WTC11 (cell line): ENCODE results near the gene ASCL2. TPM values are rescaled to one million over a fixed set of nuclear protein-coding genes. Genes with fewer than 3 reads are reported as not detected.

Experiments used
- ATAC-seq: fragments of 200-7000 bp; cut with Tn5 transposase; 2 replicates; pipeline ENCODE4 v1.10.0; 2021; ENCODE audit warnings: mild to moderate bottlenecking, moderate library complexity
- CTCF ChIA-PET: fragments of 300-600 bp; sonication (Branson Sonifier 250); formaldehyde crosslinking; loops from one replicate; lab custom pipeline; 2021; ENCODE audit warnings: antibody characterized with exemption; lab: Charles Lee
- POLR2A ChIA-PET: fragments of 350-600 bp; sonication (Branson Sonifier 250); formaldehyde crosslinking; loops from one replicate; lab custom pipeline; 2021; ENCODE audit warnings: antibody characterized with exemption; lab: Charles Lee
- DNase-seq: peaks from one replicate; pipeline ENCODE4 v3.0.0; 2021; ENCODE audit warnings: low spot score
- H3K27ac Mint-ChIP-seq: 2 replicates; pipeline ENCODE4 v1.8.0; 2021; ENCODE audit warnings: mixed read lengths
- H3K27me3 Mint-ChIP-seq: 2 replicates; pipeline ENCODE4 v1.8.0; 2021; ENCODE audit warnings: low read depth, mild to moderate bottlenecking, moderate library complexity, mixed read lengths
- H3K36me3 Mint-ChIP-seq: 2 replicates; pipeline ENCODE4 v1.8.0; 2021; ENCODE audit warnings: mixed read lengths
- H3K4me1 Mint-ChIP-seq: 2 replicates; pipeline ENCODE4 v1.8.0; 2022; ENCODE audit warnings: mixed read lengths
- H3K4me3 Mint-ChIP-seq: 2 replicates; pipeline ENCODE4 v1.8.0; 2021; ENCODE audit warnings: mild to moderate bottlenecking, moderate library complexity, mixed read lengths
- H3K9me3 Mint-ChIP-seq: 2 replicates; pipeline ENCODE4 v1.8.0; 2021; ENCODE audit warnings: mixed read lengths
- CBFB ChIP-seq: sonication (generic); formaldehyde crosslinking; IDR thresholded peaks from 2 replicates; pipeline ENCODE4 v1.8.1; 2022; ENCODE audit warnings: mild to moderate bottlenecking, low read depth, missing genetic modification reagents
- CTCF ChIP-seq: fragments of 200-600 bp; IDR thresholded peaks from 2 replicates; pipeline ENCODE4 v1.8.0; 2022; ENCODE audit warnings: antibody characterized with exemption
- E2F1 ChIP-seq: sonication (generic); formaldehyde crosslinking; IDR thresholded peaks from 2 replicates; pipeline ENCODE4 v1.8.0; 2022; ENCODE audit warnings: mild to moderate bottlenecking, missing genetic modification reagents
- ELF4 ChIP-seq: sonication (generic); formaldehyde crosslinking; IDR thresholded peaks from 2 replicates; pipeline ENCODE4 v1.8.1; 2022; ENCODE audit warnings: low read depth, mild to moderate bottlenecking, moderate library complexity, missing genetic modification reagents
- EMX1 ChIP-seq: fragments of 250-450 bp; sonication (Bioruptor Pico); IDR thresholded peaks from 2 replicates; pipeline ENCODE4 v1.8.0; 2021; ENCODE audit warnings: mild to moderate bottlenecking
- ERG ChIP-seq: fragments of 250-450 bp; sonication (Bioruptor Pico); IDR thresholded peaks from 2 replicates; pipeline ENCODE4 v1.8.0; 2021; ENCODE audit warnings: mild to moderate bottlenecking
- ESRRA ChIP-seq: sonication (generic); formaldehyde crosslinking; IDR thresholded peaks from 2 replicates; pipeline ENCODE4 v1.8.1; 2022; ENCODE audit warnings: mild to moderate bottlenecking, missing genetic modification reagents, borderline replicate concordance
- HMGA2 ChIP-seq: fragments of 250-450 bp; sonication (Bioruptor Pico); IDR thresholded peaks from 2 replicates; pipeline ENCODE4 v1.4.0; 2021; ENCODE audit warnings: mild to moderate bottlenecking, moderate library complexity
- MLX ChIP-seq: sonication (generic); formaldehyde crosslinking; IDR thresholded peaks from 2 replicates; pipeline ENCODE4 v1.8.1; 2023; ENCODE audit warnings: mild to moderate bottlenecking, missing genetic modification reagents, moderate library complexity
- MXD4 ChIP-seq: fragments of 250-450 bp; sonication (Bioruptor Pico); IDR thresholded peaks from 2 replicates; pipeline ENCODE4 v1.8.0; 2021; ENCODE audit warnings: mild to moderate bottlenecking, moderate library complexity, borderline replicate concordance
- NR1H2 ChIP-seq: sonication (generic); formaldehyde crosslinking; IDR thresholded peaks from 2 replicates; pipeline ENCODE4 v1.9.0; 2021; ENCODE audit warnings: mild to moderate bottlenecking, moderate library complexity, missing genetic modification reagents
- NR2C2 ChIP-seq: sonication (generic); formaldehyde crosslinking; IDR thresholded peaks from 2 replicates; pipeline ENCODE4 v1.8.0; 2022; ENCODE audit warnings: mild to moderate bottlenecking, missing genetic modification reagents
- PRRX2 ChIP-seq: fragments of 250-450 bp; sonication (Bioruptor Pico); IDR thresholded peaks from 2 replicates; pipeline ENCODE4 v1.8.0; 2021; ENCODE audit warnings: mild to moderate bottlenecking
- RORB ChIP-seq: fragments of 250-450 bp; sonication (Bioruptor Pico); IDR thresholded peaks from 2 replicates; pipeline ENCODE4 v1.9.0; 2021; ENCODE audit warnings: mild to moderate bottlenecking
- SP1 ChIP-seq: sonication (generic); formaldehyde crosslinking; conservative IDR thresholded peaks from 2 replicates; pipeline ENCODE4 v1.8.1; 2022; ENCODE audit warnings: missing genetic modification reagents
- TCF7 ChIP-seq: sonication (generic); formaldehyde crosslinking; IDR thresholded peaks from 2 replicates; pipeline ENCODE4 v1.8.0; 2022; ENCODE audit warnings: mild to moderate bottlenecking, low read depth, missing genetic modification reagents, moderate library complexity
- TEAD4 ChIP-seq: sonication (generic); formaldehyde crosslinking; IDR thresholded peaks from 2 replicates; pipeline ENCODE4 v1.8.0; 2022; ENCODE audit warnings: mild to moderate bottlenecking, missing genetic modification reagents
- ZNF219 ChIP-seq: sonication (generic); formaldehyde crosslinking; IDR thresholded peaks from 2 replicates; pipeline ENCODE4 v1.8.0; 2023; ENCODE audit warnings: missing genetic modification reagents, mild to moderate bottlenecking, borderline replicate concordance
- total RNA-seq: library from RNA; stranded (reverse); gene quantifications from 3 replicates; pipeline ENCODE4 v1.2.3, GENCODE V29; 2021
- TF ChIP-seq, protein P1 (sequence below): sonication (generic); formaldehyde crosslinking; IDR thresholded peaks from 2 replicates; pipeline ENCODE4 v1.8.1; 2022; ENCODE audit warnings: missing genetic modification reagents, borderline replicate concordance
- TF ChIP-seq, protein P2 (sequence below): sonication (generic); formaldehyde crosslinking; conservative IDR thresholded peaks from 2 replicates; pipeline ENCODE4 v1.8.1; 2022; ENCODE audit warnings: mild to moderate bottlenecking, missing genetic modification reagents
- TF ChIP-seq, protein P3 (sequence below): sonication (generic); formaldehyde crosslinking; IDR thresholded peaks from 2 replicates; pipeline ENCODE4 v1.8.1; 2023; ENCODE audit warnings: mild to moderate bottlenecking, moderate library complexity, missing genetic modification reagents
- TF ChIP-seq, protein P4 (sequence below): sonication (generic); formaldehyde crosslinking; IDR thresholded peaks from 2 replicates; pipeline ENCODE4 v1.8.1; 2023; ENCODE audit warnings: mild to moderate bottlenecking, missing genetic modification reagents, borderline replicate concordance

ASCL2 gene
- total RNA-seq, 1 experiment from 2014 or later: 0.24 TPM

GRCh38 chr11:2250041-2250440 is 20.3 kb downstream of the ASCL2 start:
- DNase-seq: no peak
- Mint-ChIP-seq H3K9me3 (peaks cover 7% of the 10 kb centered on the region), H3K4me3 (no peak overlapping the region), H3K4me1 (no peaks in the 10 kb centered on the region), H3K27ac (no peak overlapping the region), H3K36me3 (no peaks in the 10 kb centered on the region), H3K27me3 (peaks cover 34% of the 10 kb centered on the region)
- ChIA-PET POLR2A (no interaction called here), CTCF (interaction anchor here (1.0 to 1.6 kb wide), 2 partner anchors 55 to 63 kb away, joined by 4 read pairs; no protein-coding TSS in a partner anchor)
- ATAC-seq: no peak
- TF ChIP-seq ERG (CRISPR knock-in tag): no peak
- TF ChIP-seq TCF7 (CRISPR knock-in tag): no peak
- TF ChIP-seq NR1H2 (CRISPR knock-in tag): no peak

DNA sequence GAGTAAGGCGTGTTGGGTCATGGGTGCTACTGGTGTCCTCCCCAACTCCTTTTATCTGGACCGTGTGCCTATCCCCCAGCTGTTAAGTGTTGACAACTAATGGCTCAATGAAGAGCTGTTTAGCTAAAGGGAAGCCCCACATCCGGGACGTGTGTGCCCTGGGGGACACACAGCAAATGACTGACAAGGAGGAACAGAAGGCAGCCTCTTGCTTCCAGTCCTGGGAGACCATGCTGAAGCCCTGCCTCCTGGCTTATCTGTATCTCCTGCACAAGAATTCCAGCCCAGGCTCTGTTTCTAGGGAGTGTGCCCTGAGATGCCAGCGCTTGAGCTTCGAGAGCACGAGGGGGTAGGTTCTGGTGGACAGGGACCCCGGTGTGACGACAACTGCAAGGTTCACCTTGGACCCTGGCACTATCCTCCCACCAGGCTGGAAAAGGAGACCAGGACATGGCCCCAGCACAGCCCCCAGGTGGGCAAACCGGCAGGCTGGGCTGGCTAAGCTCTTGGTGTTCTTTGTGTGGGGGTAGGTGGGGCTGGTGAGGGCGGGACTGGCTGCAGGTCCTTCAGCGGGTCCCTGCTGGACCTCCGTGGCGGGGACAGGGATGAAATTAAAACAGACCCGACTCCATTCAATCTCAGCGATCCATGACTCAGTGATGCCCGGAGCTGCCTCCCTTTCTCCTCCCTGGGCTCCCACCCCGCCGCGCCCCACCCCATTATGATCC is 21.0 kb downstream of the ASCL2 start:
- H3K27ac Mint-ChIP-seq: no peak overlapping the region
- DNase-seq: no peak
- ChIA-PET CTCF (interaction anchor here (0.8 to 1.6 kb wide), 3 partner anchors 15 to 63 kb away, joined by 3 to 4 read pairs (median 4); no protein-coding TSS in a partner anchor), POLR2A (no interaction called here)
- no peaks in the 10 kb centered on the region for H3K36me3 Mint-ChIP-seq
- ATAC-seq: no peak
- no peaks in the 10 kb centered on the region for H3K4me1 Mint-ChIP-seq
- peaks cover 3% of the 10 kb centered on the region; the same call in 1 of the 2 replicates for H3K9me3 Mint-ChIP-seq
- peaks cover 38% of the 10 kb centered on the region for H3K27me3 Mint-ChIP-seq
- no peak overlapping the region for H3K4me3 Mint-ChIP-seq
- TF ChIP-seq ESRRA (CRISPR knock-in tag): no peak
- TF ChIP-seq, protein P1, sequence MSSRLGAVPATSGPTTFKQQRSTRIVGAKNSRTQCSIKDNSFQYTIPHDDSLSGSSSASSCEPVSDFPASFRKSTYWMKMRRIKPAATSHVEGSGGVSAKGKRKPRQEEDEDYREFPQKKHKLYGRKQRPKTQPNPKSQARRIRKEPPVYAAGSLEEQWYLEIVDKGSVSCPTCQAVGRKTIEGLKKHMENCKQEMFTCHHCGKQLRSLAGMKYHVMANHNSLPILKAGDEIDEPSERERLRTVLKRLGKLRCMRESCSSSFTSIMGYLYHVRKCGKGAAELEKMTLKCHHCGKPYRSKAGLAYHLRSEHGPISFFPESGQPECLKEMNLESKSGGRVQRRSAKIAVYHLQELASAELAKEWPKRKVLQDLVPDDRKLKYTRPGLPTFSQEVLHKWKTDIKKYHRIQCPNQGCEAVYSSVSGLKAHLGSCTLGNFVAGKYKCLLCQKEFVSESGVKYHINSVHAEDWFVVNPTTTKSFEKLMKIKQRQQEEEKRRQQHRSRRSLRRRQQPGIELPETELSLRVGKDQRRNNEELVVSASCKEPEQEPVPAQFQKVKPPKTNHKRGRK (CRISPR knock-in tag): no peak
- no peak for TF ChIP-seq MXD4 (CRISPR knock-in tag)
- TF ChIP-seq NR2C2 (CRISPR knock-in tag): no peak
- no peak for TF ChIP-seq ZNF219 (CRISPR knock-in tag)
- TF ChIP-seq RORB (CRISPR knock-in tag): no peak
- TF ChIP-seq, protein P2, sequence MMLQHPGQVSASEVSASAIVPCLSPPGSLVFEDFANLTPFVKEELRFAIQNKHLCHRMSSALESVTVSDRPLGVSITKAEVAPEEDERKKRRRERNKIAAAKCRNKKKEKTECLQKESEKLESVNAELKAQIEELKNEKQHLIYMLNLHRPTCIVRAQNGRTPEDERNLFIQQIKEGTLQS (CRISPR knock-in tag): no peak
- no peak for TF ChIP-seq HMGA2 (CRISPR knock-in tag)
- TF ChIP-seq CBFB (CRISPR knock-in tag): no peak
- no peak for TF ChIP-seq PRRX2 (CRISPR knock-in tag)
- no peak for TF ChIP-seq ELF4 (CRISPR knock-in tag)
- TF ChIP-seq, protein P3, sequence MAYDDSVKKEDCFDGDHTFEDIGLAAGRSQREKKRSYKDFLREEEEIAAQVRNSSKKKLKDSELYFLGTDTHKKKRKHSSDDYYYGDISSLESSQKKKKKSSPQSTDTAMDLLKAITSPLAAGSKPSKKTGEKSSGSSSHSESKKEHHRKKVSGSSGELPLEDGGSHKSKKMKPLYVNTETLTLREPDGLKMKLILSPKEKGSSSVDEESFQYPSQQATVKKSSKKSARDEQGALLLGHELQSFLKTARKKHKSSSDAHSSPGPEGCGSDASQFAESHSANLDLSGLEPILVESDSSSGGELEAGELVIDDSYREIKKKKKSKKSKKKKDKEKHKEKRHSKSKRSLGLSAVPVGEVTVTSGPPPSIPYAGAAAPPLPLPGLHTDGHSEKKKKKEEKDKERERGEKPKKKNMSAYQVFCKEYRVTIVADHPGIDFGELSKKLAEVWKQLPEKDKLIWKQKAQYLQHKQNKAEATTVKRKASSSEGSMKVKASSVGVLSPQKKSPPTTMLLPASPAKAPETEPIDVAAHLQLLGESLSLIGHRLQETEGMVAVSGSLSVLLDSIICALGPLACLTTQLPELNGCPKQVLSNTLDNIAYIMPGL: no peak
- no peak for TF ChIP-seq EMX1 (CRISPR knock-in tag)
- no peak for TF ChIP-seq CTCF
- TF ChIP-seq TEAD4: no peak
- TF ChIP-seq E2F1 (CRISPR knock-in tag): no peak
- TF ChIP-seq SP1 (CRISPR knock-in tag): no peak
- no peak for TF ChIP-seq MLX (CRISPR knock-in tag)
- TF ChIP-seq, protein P4, sequence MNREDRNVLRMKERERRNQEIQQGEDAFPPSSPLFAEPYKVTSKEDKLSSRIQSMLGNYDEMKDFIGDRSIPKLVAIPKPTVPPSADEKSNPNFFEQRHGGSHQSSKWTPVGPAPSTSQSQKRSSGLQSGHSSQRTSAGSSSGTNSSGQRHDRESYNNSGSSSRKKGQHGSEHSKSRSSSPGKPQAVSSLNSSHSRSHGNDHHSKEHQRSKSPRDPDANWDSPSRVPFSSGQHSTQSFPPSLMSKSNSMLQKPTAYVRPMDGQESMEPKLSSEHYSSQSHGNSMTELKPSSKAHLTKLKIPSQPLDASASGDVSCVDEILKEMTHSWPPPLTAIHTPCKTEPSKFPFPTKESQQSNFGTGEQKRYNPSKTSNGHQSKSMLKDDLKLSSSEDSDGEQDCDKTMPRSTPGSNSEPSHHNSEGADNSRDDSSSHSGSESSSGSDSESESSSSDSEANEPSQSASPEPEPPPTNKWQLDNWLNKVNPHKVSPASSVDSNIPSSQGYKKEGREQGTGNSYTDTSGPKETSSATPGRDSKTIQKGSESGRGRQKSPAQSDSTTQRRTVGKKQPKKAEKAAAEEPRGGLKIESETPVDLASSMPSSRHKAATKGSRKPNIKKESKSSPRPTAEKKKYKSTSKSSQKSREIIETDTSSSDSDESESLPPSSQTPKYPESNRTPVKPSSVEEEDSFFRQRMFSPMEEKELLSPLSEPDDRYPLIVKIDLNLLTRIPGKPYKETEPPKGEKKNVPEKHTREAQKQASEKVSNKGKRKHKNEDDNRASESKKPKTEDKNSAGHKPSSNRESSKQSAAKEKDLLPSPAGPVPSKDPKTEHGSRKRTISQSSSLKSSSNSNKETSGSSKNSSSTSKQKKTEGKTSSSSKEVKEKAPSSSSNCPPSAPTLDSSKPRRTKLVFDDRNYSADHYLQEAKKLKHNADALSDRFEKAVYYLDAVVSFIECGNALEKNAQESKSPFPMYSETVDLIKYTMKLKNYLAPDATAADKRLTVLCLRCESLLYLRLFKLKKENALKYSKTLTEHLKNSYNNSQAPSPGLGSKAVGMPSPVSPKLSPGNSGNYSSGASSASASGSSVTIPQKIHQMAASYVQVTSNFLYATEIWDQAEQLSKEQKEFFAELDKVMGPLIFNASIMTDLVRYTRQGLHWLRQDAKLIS: no peak
